Activated naive CD8-positive, alpha-beta T cell treated with anti-CD3 and anti-CD28 coated beads, Interleukin-2, amount 50 U/mL, for 24 hours (primary cell): ENCODE data around the gene AFAP1.

Experiments used
- ATAC-seq: fragments of 150-1000 bp; cut with Tn5 transposase; one replicate; pipeline ENCODE4 v1.10.0; 2021
- DNase-seq: peaks from one replicate; pipeline ENCODE4 v3.0.0; 2021
- H3K27ac Mint-ChIP-seq: one replicate; pipeline ENCODE4 v1.8.0; 2021; ENCODE audit warnings: mild to moderate bottlenecking, mixed read lengths
- H3K27me3 Mint-ChIP-seq: one replicate; pipeline ENCODE4 v1.8.0; 2021; ENCODE audit warnings: mixed read lengths
- H3K36me3 Mint-ChIP-seq: one replicate; pipeline ENCODE4 v1.8.0; 2021; ENCODE audit warnings: low read depth, mixed read lengths
- H3K4me1 Mint-ChIP-seq: one replicate; pipeline ENCODE4 v1.8.0; 2021; ENCODE audit warnings: mixed read lengths
- H3K4me3 Mint-ChIP-seq: one replicate; pipeline ENCODE4 v1.8.0; 2021; ENCODE audit warnings: mild to moderate bottlenecking, moderate library complexity, mixed read lengths
- H3K9me3 Mint-ChIP-seq: one replicate; pipeline ENCODE4 v1.8.0; 2021; ENCODE audit warnings: mixed read lengths

Gene AFAP1

DNA sequence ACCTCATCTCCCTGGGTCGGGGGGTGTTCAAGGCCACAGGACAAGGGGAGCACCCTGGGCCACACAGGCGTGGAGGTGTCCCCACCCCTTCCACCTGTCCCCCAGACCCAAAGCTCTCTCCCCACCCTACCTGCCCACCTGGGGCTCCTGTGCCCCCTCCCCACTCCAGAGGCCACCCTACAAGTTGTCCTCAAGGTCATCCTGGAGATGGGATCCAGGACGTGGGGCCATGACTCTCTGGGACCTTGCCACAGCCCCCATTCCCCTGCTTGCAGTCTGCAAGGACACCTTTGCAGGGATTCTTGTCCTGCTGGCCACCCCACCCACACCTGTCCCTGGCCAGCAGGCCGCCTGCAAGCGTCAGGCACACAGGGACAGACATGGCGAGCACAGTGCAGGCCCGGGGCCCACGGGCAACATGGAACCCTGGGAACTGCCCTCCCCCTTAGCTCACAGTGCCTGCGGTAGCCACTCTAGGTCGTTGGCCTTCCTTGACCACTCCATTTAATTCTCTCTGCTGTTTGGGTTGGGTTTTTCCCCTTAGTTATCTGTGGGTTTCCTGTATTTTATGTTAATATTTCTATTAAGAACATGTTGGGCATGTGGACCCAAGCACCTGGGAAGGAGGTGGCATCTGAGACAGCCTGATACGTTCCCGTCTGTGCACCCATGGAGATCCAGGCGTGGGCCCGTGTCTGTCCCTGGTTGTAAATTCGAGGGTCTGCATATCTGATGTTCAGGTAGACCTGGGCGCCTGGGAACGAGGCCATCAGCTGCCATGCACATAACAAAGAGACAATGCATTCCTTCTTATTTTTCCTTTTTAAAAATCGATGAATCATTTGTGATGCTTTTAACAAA is 197.5 kb downstream of the AFAP1 start:
- Mint-ChIP-seq H3K9me3 (no peaks in the 10 kb centered on the region), H3K4me1 (no peaks in the 10 kb centered on the region), H3K4me3 (no peak overlapping the region)

DNA sequence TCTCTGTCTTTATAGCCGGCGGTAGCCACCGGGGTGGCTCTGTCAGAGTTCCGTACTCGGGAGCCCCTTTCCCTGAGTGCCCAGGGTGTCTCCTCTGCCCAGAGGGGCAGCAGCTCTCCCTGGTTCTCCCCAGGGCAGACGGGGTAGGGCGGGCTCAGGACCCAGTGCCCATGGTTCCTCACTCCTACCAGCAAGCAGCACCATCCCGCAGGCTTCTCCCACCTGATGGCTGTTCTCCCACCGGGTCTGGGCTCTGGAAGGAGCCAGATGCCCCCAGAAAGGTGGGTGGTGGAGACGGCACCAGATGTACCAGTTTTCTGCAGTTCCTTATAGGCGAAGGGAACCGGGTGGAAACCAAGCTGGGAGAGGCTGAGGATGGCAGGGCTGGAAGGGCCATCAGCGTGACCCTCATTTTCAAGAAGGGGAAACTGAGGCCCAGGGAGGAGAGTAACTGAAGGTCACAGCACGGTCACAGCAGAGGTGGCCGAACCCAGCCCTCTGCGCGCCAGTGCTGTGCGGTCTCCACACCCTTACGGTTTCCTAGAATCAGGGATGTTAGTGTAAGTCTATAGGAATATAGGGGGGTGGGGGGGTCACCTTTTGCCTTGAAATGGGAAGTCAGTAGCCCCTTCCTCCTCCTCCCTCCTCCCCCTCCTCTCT is 198.7 kb downstream of the AFAP1 start:
- Mint-ChIP-seq H3K4me3 (no peak overlapping the region), H3K36me3 (no peaks in the 10 kb centered on the region), H3K4me1 (no peaks in the 10 kb centered on the region), H3K27me3 (no peaks in the 10 kb centered on the region), H3K27ac (no peak overlapping the region), H3K9me3 (no peaks in the 10 kb centered on the region)
- ATAC-seq: no peak
- no peak for DNase-seq

More for the DNA sequence above, 197.5 kb downstream of the AFAP1 start:
- ATAC-seq: no peak
- H3K27ac Mint-ChIP-seq: no peak overlapping the region
- H3K36me3 Mint-ChIP-seq: no peaks in the 10 kb centered on the region
- DNase-seq: no peak
- H3K27me3 Mint-ChIP-seq: no peaks in the 10 kb centered on the region

DNA sequence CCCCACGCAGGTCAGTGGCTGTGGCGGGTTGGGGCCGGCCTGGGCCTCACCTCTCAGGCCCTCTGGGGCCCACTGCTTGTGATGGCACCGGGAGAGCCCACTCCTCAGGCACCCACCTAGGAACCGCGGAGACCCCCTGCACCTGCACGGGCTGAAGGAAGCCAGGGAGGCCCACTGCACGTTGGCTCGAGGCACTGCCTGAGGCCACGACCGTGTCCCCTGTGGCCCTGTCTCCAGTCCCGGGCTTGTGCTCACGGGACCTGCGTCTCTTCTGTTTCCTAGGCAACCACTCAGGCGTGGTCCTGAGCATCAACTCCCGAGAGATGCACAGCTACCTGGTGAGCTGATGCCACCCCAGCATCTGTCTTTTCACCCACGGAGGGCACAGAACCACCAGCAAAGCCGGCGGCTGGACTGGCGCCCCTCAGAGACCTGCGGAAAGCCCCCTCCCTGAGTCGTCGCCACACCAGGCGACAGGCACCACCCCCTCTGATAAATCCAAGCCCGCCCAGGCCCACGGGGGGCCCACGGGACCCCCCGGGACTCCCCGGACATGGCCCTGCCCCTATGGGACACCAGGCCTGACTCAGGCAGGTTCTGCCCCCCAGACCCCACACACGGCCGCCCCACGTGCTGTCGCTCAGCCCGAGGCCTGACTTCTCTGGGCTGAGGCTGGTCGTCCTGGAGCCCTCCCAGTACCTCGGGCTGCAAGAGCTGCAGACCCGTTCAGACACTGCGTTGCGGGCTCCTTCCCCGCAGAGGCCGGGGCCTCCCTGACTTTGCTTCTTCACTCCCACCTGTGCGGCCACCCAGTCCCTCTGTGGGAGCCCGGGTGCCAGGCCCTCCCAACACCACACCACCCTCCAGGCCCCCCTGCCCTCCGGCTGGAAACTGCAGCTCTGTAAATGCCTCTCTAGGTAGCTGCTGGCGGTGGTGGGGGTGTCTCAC is 199.5 kb downstream of the AFAP1 start:
- Mint-ChIP-seq H3K36me3 (no peaks in the 10 kb centered on the region), H3K27me3 (no peaks in the 10 kb centered on the region), H3K27ac (no peak overlapping the region), H3K4me1 (no peaks in the 10 kb centered on the region), H3K4me3 (no peak overlapping the region), H3K9me3 (no peaks in the 10 kb centered on the region)
- no peak for ATAC-seq
- DNase-seq: no peak

DNA sequence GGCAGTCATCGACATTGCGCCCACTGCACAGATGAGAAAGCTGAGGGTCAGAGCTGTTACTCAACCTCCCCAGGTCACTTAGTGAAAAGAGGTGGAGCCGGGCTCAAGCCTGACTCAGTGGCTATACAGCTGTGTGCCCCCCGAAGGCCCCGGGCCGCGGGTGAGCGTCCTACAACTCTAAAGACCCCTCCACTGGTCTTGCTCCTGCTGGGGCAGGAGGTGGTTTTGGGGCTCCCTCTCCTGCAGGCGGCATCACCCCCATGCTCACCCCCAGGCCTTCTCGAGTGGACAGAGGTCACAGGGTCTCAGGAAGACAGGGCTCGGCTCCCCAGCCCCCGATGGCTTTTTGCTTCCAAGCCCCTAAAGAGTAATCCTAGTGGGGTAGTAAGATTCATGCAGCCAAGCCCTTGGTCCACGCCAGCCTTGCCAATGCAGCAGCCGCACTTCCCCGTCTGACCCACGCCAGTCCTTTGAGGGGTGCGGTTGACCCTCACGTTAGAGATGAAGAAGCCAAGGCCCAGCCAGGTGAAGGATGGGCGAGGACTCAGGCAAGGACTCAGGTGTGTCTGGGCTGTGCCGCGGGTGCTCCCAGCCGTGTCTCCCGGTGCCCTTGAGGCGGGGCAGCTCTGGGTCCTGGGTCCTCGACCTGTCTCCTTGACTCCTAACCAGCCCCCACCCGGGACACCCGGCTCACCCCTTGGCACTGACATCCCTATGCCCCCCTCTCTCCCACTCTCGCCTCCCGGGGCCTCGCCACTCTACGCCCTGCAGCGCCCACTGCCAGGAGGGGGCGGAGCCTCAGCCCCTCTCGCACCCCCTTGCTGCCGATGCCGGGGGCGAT is 200.4 kb downstream of the AFAP1 start:
- H3K36me3 Mint-ChIP-seq: no peaks in the 10 kb centered on the region
- H3K4me1 Mint-ChIP-seq: no peaks in the 10 kb centered on the region
- ATAC-seq: no peak

DNA sequence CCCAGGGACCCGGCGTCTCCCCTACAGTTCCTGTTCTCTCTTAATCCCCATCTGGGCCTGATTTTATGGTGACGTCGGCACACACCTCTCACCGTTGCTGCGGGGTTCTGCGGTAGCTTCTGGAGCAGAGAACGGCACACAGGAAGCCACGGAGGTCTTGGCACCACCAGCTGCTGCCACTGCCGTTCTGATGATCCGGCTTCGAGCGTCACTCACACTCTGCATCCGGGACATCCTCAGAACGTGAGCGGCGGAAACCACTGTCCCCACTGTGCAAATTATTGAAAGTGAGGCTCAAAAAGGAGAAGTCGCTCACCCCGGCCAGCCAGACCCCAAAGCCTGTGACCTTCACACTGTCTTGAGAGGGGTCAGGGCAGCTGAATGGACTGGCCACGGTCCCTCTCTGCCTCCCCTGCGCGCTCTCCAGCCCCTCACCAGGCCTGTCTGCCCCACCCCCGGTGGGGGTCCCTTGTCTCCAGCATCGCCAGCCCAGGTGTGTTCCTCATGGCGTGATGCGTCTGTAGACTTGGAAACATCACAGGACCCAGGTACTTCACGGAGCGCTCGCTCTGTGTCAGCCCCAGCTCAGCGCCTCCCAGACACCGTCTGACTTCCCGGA is 201.1 kb downstream of the AFAP1 start:
- Mint-ChIP-seq H3K9me3 (no peaks in the 10 kb centered on the region), H3K27me3 (no peaks in the 10 kb centered on the region), H3K4me3 (no peak overlapping the region), H3K27ac (no peak overlapping the region), H3K36me3 (no peaks in the 10 kb centered on the region), H3K4me1 (no peaks in the 10 kb centered on the region)
- ATAC-seq: no peak
- no peak for DNase-seq

More for the DNA sequence above, 200.4 kb downstream of the AFAP1 start:
- H3K27me3 Mint-ChIP-seq: no peaks in the 10 kb centered on the region
- H3K27ac Mint-ChIP-seq: no peak overlapping the region
- DNase-seq: no peak
- no peak overlapping the region for H3K4me3 Mint-ChIP-seq
- no peaks in the 10 kb centered on the region for H3K9me3 Mint-ChIP-seq

DNA sequence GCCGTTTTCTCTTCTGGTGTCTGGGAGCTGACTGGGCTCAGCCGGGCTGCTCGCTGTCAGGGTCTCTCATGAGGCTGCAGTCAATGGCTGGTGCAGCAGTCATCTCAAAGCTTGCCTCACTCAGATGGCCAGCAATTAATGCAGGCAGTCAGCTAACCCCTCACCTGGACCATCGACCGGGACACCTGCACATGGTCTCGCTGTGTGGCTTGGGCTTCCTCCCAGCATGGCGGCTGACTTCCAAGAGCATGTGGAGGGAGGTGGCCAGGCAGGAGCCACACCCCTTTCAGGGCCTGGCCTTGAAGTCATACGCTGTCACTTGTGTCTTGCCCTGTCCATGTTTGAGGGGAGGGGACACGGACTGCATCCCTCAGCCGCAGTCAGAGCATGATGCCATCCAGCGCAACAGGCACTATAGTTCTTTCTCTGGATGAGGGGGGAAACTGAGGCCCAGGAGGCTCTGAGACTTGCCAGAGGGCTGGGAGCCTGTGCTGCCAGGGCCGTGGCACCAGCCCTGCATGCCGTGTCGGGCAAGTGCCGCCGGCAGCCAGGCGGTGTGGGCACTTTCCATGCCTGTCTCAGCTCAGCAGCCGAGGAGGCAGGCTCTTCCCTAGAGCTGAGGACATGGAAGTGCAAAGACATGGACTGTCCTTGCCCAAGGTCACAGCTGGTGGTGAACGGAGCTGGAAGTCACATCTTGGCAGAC is 201.8 kb downstream of the AFAP1 start:
- H3K4me1 Mint-ChIP-seq: no peaks in the 10 kb centered on the region
- no peaks in the 10 kb centered on the region for H3K36me3 Mint-ChIP-seq
- no peak overlapping the region for H3K27ac Mint-ChIP-seq
- H3K9me3 Mint-ChIP-seq: no peaks in the 10 kb centered on the region
- no peak overlapping the region for H3K4me3 Mint-ChIP-seq
- DNase-seq (no peak), ATAC-seq (no peak)
- no peaks in the 10 kb centered on the region for H3K27me3 Mint-ChIP-seq

DNA sequence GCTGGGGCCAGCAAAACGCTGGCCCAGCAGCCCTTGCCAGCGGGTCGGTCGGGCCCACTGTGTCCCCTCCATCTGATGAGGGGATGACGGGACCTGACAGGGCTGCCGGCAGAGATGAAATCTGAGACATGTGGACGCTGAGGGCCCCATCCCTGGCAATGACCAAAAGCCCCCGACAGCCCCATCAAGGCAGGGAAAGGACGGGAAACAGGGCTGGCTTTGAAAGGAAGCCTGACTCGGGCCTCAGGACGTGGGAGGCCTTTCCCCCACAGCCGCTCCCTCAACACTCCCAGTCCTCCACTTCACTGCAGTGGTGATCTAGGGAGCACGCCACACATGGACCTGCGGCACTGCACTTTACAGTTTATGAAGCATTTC is 202.4 kb downstream of the AFAP1 start:
- no peaks in the 10 kb centered on the region for H3K4me1 Mint-ChIP-seq
- H3K36me3 Mint-ChIP-seq: no peaks in the 10 kb centered on the region

DNA sequence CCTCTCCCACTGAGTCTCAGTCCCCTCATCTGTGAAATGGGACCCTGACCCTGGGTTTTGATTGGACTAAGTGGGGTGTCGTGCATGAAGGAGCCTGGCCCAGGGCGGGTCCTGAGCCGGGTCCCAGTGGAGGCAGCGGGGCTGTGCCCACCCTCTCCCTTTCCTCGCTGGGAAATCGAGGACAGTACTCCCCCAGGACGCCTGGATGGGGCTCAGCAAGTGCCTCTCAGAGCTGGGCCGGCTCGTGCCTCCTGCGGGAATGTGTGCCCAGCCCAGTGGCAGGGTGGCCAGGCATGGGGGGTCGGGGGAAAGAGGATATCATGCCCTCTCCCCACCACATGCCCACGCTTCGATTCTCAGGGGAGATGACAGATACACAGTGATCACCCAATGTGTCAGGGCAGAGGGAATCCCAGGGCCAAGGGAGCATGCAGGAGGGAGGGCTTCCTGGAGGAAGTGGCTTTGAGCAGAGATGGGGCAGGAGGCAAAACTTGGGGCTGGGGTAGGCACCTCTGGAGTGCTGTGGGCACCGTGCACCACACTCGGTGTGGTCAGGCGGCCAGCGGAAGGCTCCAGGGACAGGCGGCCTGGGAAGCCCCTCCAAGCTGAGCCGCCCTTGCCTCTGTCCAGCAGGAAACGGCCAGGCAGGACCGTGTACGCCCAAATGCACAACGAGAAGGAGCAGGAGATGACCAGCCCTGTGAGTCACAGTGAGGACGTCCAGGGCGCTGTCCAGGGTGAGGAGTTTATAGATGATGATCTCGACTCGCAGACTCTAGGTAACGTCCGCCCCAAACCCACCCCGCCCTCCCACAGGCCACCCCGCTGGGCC is 203.0 kb downstream of the AFAP1 start:
- H3K27ac Mint-ChIP-seq: no peak overlapping the region
- H3K9me3 Mint-ChIP-seq: no peaks in the 10 kb centered on the region
- H3K4me1 Mint-ChIP-seq: no peaks in the 10 kb centered on the region
- no peak overlapping the region for H3K4me3 Mint-ChIP-seq
- no peak for DNase-seq
- H3K27me3 Mint-ChIP-seq: no peaks in the 10 kb centered on the region
- ATAC-seq: no peak
- H3K36me3 Mint-ChIP-seq: no peaks in the 10 kb centered on the region

More for the DNA sequence above, 202.4 kb downstream of the AFAP1 start:
- ATAC-seq (no peak), DNase-seq (no peak)
- H3K27ac Mint-ChIP-seq: no peak overlapping the region
- no peaks in the 10 kb centered on the region for H3K9me3 Mint-ChIP-seq
- H3K4me3 Mint-ChIP-seq: no peak overlapping the region
- H3K27me3 Mint-ChIP-seq: no peaks in the 10 kb centered on the region

DNA sequence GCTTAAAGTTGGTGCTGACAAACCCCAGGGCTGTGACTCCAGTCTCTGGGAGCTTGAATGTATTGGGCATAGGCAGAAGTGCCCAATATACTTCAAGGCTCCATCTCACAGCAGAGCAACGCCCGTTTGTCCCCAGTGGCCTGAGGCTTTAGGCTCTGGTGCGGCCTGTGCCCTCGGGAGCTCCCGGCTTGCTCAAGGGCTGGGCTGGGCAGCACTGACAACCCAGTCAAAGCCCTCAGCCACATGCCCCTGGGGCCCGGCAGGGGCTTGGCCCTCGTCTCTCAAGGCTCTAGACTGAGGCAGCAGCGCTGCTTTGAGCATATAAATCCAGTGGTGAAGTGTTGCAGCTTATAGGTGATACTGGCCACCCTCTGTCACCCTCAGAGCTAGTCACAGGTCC is 203.7 kb downstream of the AFAP1 start:
- H3K27ac Mint-ChIP-seq: no peak overlapping the region
- no peaks in the 10 kb centered on the region for H3K4me1 Mint-ChIP-seq
- H3K36me3 Mint-ChIP-seq: no peaks in the 10 kb centered on the region
- no peaks in the 10 kb centered on the region for H3K27me3 Mint-ChIP-seq
- ATAC-seq: no peak
- no peak for DNase-seq
- H3K9me3 Mint-ChIP-seq: no peaks in the 10 kb centered on the region
- no peak overlapping the region for H3K4me3 Mint-ChIP-seq

DNA sequence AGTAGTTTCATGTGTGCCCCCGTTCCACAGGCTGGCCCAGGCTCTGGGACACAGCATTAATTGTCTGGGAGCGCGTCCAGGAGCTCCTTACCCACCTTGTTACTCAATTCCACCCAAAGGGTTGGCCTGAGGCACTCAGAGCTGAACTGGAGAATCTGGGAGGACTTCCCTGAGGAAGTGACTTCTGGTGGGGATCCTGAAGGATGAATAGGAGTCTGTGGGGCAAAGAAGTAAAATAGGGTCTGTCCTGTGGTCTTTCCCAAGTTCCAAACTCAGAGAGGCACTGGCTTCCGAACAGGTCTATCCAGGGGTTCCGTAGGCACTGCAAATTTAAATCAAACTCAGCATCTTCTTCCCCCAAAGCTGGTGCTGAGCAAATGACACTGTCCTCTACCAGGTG is 204.3 kb downstream of the AFAP1 start:
- Mint-ChIP-seq H3K9me3 (no peaks in the 10 kb centered on the region), H3K27ac (no peak overlapping the region), H3K4me3 (no peak overlapping the region), H3K4me1 (no peaks in the 10 kb centered on the region), H3K36me3 (no peaks in the 10 kb centered on the region), H3K27me3 (no peaks in the 10 kb centered on the region)
- ATAC-seq (no peak), DNase-seq (no peak)

DNA sequence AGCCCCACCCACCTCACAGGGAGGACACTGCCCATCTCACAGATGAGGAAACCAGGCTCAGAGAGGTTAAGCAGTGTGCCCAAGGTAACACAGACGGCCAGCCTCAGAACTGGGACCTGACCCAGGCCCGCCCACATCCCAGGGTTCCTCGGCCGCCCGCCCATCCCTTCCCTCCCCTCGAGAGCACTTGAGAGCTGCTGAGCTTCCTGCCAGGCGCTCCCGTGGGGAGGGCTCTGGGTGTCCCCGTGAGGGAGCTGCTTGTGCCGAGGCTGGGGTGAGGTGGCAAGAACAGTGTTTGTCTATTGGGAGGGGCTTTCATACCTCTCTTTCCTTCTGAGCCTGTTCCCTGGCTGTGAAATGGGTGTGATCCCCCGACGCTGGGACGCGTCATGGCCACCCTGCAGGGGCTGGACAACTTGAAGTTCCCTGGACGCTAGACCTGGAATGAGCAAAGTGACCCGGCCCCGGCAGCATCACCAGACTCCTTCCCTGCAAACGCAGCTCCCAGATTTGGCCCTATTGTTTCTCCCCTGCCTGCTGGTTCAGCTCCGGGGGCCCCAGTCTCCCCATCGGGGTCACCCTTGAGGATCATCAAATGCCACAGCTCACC is 204.9 kb downstream of the AFAP1 start:
- Mint-ChIP-seq H3K4me3 (no peak overlapping the region), H3K27me3 (no peaks in the 10 kb centered on the region), H3K27ac (no peak overlapping the region), H3K36me3 (no peaks in the 10 kb centered on the region), H3K4me1 (no peaks in the 10 kb centered on the region), H3K9me3 (no peaks in the 10 kb centered on the region)
- DNase-seq: no peak
- no peak for ATAC-seq
